ENCODE data around the gene GPC6.

DNA sequence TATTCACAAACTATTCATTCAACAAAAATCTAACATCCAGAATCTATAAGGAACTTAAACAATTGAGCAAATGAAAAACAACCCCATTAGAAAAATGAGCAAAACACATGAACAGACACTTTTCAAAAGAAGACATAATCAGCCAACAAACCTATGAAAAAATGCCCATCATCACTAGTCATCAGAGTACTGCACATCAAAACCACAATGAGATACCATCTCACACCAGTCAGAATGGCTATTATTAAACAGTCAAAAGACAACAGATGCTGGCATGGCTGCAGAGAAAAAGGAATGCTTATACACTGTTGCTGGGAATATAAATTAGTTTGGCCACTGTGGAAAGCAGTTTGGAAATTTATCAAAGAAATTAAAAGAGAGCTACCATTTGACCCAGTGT is 487.6 kb downstream of the GPC6 start:
- TF ChIP-seq EZH2phosphoT487 (IDR thresholded peaks at IDR 0.05; ENCODE audit: low read length): no peak
- no peak for TF ChIP-seq EZH2 (optimal IDR thresholded peaks at IDR 0.05; ENCODE audit: low read depth, low read length)
- no peak for TF ChIP-seq CTCF (IDR thresholded peaks at IDR 0.05; ENCODE audit: low read length)
